Skin of body (tissue), 2 donors: Measurements from ENCODE around the gene RAD51B. TPM values are rescaled to one million over a fixed set of nuclear protein-coding genes. Genes with fewer than 3 reads are reported as not detected.
"Not testable (repeated sequence)": the region's sequence is repeated elsewhere in the genome, so short reads cannot be mapped to it uniquely, and the experiment has no call there.

Source experiments
- DNase-seq: peaks from one replicate; lab custom pipeline; 2025; lab: John Stamatoyannopoulos, UW
- total RNA-seq: library from RNA; depleted of rRNA; stranded (reverse); fragments of >200 nt; gene quantifications from one replicate; pipeline ENCODE4 v1.2.3, GENCODE V29; 2014

Gene RAD51B
- total RNA-seq, 1 donor from 2014 or later: 35.1 TPM

DNA sequence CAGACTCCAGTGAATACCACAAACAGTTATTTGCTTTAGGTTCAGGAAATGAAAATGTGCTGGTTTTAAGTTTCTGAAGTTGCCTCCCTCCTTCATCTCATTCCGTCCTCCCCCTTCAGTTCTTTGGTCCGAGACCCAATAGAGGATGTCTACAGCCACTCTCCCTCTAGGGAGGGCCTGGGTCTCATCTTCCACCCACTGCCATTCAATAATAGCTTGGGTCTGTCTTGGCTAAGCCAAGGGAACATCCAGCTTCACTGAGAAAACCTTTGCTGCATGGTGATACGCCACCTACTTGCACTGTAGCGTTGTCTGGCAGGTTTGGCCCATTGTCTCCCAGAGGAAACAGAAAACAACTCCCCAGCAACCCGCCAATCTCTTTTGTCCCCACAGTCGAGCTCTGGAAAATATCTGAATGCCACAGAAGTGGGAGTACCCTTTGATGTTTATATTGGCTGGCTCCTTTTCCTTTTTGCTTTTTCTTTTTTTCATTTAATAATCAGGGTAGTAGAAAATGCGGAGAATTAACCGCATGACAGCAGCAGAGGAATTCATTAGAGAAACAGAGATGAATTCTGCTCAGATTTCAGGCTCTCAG lies 380.1 kb downstream of the RAD51B start:
- DNase-seq: no peak

- DNase-seq: no peak
Measured at GRCh38 chr14:68203871-68204270, 384.3 kb downstream of the RAD51B start.

GRCh38 chr14:68208218-68208617 lies 388.6 kb downstream of the RAD51B start:
- no peak for DNase-seq

DNA sequence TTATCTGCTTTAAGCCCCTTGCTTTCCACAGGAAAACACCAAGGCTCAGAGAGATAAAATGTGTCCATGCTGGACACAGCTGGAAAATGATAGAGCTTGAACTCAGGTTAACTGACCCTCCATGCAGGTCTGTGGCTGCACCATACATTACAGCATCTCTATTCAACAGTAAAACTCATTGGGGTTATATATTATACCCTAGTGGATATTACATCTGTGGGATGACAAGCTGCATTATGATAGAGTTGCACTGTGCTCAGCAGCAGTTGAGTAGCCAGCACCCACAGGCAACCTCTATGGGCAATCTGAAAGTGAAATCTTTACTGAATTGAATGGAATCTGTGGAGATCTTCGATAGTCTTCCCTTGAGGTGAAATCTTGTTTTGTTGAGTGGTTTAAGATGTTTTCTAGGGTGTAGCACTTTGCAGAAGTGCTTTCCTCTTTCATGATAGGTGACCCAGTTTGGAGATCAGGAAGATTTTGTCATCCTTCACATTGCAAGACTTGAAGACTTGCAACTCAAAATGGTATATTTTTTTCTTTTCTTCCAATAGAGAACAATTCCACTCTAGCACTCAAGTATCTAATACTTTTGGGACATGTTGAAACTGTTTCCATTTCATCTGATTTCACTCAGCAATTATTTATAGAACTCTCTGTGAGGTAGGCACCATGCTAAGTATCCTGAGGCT lies 389.2 kb downstream of the RAD51B start:
- no peak for DNase-seq

DNA sequence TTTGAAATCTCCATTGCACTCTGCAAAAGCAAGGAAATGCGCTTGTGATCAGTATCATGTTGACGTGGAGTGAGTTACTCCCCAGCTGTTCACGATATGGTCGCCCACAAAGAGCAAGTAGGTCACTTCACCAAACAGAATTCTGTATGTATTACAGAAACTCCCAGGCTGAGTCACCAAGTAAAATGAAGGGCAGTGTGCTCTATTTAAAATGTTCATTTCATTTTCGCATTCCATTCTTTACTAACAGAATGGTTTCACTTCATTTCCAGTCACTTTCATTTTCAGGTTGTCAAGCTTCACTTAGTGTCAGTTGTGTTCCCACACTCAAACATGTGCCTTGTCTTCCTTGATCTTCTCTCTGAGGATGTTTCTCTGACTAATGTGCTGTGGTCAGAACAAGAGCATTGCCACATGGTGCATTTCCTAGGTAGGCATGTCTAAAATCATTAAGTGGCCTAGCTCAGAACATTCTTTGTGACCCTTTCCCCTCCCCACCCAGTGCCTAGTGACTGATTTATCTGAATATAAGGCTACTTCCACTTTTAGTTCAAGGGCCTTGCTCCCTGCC lies 391.2 kb downstream of the RAD51B start:
- DNase-seq: no peak

DNA sequence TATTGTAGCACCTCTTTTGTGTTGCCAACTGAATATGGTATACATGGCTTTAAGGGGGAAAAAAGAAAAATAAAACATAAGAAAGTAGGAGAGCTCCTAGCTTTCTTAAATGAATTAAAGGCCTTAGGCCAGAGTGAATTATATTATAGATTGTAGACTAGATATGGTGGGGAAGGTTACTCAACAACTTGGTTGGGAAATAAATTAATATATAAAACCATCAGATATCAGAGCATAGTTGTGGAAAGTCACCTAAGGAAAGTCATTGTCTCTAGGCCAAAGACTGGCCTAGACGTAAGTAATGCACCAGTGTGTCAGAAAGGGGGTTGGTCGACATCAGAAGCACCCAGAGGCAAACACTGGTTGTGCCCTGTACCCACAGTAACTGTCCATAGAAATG lies 391.8 kb downstream of the RAD51B start:
- DNase-seq: no peak

- DNase-seq: no peak
Measured at GRCh38 chr14:68211886-68212285, 392.3 kb downstream of the RAD51B start.

- no peak for DNase-seq
Measured at GRCh38 chr14:68212361-68212760, 392.8 kb downstream of the RAD51B start.

DNA sequence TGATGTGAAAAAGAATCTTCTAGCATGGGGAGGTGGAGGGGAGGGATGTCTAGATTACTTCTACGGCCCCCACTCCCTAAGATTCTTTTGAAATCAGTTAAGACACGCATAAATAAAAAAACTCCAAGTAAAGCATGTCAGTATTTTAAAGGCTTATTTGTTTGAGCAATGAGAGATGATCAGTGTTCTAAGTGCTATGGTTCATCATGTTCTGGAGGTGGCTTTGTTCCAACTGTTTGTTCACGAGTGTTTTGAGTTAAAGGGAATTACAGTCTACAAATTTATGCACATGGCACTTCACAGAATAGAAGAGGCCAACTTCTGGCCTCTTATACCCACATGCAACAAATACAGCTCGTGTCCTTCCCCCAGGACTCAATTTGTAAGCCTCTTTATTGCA lies 394.9 kb downstream of the RAD51B start:
- DNase-seq: peak; percentile 35

- DNase-seq: no peak
Measured at GRCh38 chr14:68215629-68216028, 396.1 kb downstream of the RAD51B start.

GRCh38 chr14:68216079-68216478 lies 396.5 kb downstream of the RAD51B start:
- no peak for DNase-seq

DNA sequence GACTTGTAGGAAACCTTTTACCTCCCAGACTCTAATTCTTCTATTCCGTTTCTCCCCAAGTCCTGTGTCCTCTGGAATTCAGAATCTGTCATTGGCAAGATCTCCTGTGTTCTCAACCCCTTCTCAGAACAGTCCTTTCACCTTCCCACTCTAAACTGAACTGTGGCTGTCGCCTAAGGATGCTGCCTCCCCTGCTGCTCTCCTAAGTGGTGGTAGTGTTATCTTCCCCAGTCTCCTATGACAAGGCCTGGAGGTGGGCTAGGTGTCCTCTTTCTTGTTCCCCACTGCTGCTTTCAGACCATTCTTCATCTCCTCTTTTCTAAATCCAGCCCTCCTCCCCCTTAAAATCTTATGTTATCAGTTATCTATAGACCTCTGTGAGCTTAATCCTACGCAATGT lies 397.4 kb downstream of the RAD51B start:
- DNase-seq: no peak

DNA sequence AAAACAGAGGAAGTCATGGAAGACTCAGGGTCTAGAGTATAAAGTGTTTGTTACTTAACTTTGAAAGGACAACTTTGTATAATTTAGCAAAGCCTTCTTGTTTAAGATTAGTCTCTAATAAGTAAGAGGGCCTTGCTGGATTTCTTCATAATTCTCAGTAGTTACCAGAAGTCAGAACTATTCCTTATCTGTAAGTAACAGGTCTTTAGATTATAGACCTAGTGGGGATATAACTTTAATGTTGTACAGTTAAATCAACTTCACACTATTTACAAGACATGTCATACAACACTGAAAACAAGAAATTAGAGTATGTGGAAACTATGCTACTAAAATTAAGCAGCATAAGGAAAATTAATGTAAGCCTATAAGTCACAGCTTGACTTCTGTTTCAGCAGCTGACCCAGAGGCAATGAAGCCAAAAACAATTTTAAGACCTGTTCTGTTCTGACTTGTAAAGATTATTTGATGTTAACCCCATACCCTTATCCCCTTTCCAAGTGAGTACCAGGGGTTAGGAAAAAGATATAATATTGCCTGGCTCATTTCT lies 398.3 kb downstream of the RAD51B start:
- DNase-seq: no peak

GRCh38 chr14:68219407-68219806 lies 399.8 kb downstream of the RAD51B start:
- DNase-seq: no peak

- DNase-seq: not testable (repeated sequence)
Measured at GRCh38 chr14:68221046-68221445, 401.5 kb downstream of the RAD51B start.

DNA sequence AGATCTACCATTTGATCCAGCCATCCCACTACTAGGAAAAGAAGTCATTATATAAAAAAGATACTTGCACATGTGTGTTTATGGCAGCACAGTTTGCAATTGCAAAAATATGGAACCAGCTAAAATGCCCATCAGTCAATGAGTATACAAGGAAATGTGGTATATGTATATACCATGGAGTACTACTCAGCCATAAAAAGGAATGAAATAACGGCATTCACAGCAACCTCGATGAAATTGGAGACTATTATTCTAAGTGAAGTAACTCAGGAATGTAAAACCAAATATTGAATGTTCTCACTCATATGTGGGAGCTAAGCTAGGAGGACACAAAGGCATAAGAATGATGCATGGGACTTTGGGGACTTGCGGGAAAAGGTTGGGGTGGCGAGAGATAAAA lies 402.6 kb downstream of the RAD51B start:
- DNase-seq: no peak

DNA sequence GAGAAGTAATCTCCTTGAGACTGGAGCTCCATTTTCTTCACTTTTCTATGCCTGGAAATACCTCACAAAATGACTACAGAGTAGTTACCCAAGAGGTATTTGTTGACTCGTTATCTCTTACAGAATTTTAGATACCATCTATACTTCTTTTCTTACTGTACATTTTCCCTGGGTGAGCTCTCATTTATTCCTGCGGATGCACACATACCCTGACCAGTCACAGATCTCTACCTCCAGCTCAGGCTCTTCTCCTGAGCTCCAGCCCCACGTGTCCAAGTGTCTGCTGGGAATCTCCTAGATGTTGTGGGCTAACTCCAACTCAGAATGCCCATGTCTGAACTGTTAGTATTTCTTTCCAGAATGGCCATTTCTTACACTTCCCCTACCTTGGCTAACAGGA lies 403.1 kb downstream of the RAD51B start:
- no peak for DNase-seq

DNA sequence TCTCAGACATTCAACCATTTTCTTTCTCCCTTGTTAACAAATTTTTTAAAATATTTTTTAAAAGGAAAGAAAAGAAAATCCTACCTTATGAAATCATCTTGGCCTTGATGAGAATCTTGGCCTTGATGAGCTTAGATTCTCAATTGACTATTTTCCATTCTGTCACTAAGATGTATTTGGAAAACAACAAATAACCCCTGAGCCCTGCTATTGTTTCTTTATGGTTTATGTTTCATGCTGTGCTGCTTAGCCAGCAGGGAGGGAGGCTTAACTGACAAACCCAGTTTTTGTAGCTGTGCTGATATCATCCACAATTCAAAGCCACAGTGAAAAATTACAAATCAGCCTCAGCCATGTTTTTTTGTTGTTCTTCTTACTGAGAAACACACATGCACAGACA lies 404.1 kb downstream of the RAD51B start:
- DNase-seq: no peak

- DNase-seq: no peak
Measured at GRCh38 chr14:68225321-68225720, 405.7 kb downstream of the RAD51B start.

GRCh38 chr14:68226523-68226922 lies 406.9 kb downstream of the RAD51B start:
- no peak for DNase-seq

DNA sequence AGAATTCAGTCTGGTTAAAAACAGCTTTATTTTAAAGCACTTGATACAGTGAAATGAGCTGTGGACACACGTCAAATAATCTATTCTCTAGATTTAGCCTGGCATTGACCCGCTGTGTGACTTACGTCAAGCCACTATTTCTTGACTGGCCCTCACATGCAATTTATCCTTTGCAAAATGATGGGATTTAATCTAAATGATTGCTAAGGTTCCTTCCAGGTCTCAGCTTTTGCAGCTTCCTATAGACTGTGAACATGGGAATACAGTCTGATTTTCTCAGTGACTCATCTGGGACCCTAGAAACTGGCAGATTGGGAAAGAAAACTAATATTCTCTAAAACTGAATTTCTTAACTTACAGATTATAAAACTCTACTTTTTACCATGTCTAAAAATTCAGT lies 409.1 kb downstream of the RAD51B start:
- no peak for DNase-seq

- DNase-seq: no peak
Measured at GRCh38 chr14:68229423-68230100, 410.0 kb downstream of the RAD51B start.
